Measurements from ENCODE around the gene TENT4B.

GRCh38 chr16:50124769-50125168, 28.3 kb upstream of the TENT4B start:
- TF ChIP-seq EP300 (IDR thresholded peaks at IDR 0.05; ENCODE audit: borderline replicate concordance) (no peak), MAX (IDR thresholded peaks at IDR 0.05) (no peak), CEBPB (IDR thresholded peaks at IDR 0.05) (no peak), TAF1 (IDR thresholded peaks at IDR 0.05; ENCODE audit: low read depth) (no peak), YY1 (IDR thresholded peaks at IDR 0.05; ENCODE audit: low read depth) (no peak)
